GM20000 (cell line): ENCODE measurements around the gene PRKN.

Source experiments
- DNase-seq: peaks from one replicate; pipeline ENCODE4 v3.0.0; 2012; ENCODE audit warnings: low spot score
- CTCF ChIP-seq: IDR thresholded peaks from 2 replicates; pipeline ENCODE4 v1.5.1; 2012; ENCODE audit warnings: mild to moderate bottlenecking, control low read depth; ENCODE audit errors: extremely low read depth, missing control alignments

Gene PRKN

GRCh38 chr6:161804838-161805237 lies 922.7 kb downstream of the PRKN start:
- no peak for TF ChIP-seq CTCF
- DNase-seq, result no peak

GRCh38 chr6:161803131-161803530 lies 924.4 kb downstream of the PRKN start:
- no peak for DNase-seq

GRCh38 chr6:161802231-161802630 lies 925.3 kb downstream of the PRKN start:
- no peak for DNase-seq
- no peak for TF ChIP-seq CTCF

More at GRCh38 chr6:161803131-161803530, 924.4 kb downstream of the PRKN start:
- no peak for TF ChIP-seq CTCF

- no peak for DNase-seq
- no peak for TF ChIP-seq CTCF
Observed at GRCh38 chr6:161798844-161799394, 928.6 kb downstream of the PRKN start.

- no peak for TF ChIP-seq CTCF
Observed at GRCh38 chr6:161796681-161797080, 930.9 kb downstream of the PRKN start.

GRCh38 chr6:161792851-161793493 lies 934.6 kb downstream of the PRKN start:
- TF ChIP-seq CTCF, result no peak

More at GRCh38 chr6:161796681-161797080, 930.9 kb downstream of the PRKN start:
- DNase-seq, result no peak

GRCh38 chr6:161788531-161788930 lies 939.0 kb downstream of the PRKN start:
- DNase-seq, result no peak
- no peak for TF ChIP-seq CTCF

More at GRCh38 chr6:161792851-161793493, 934.6 kb downstream of the PRKN start:
- DNase-seq, result no peak
